Measurements from ENCODE around the gene GRAMD4. TPM values are rescaled to one million over a fixed set of nuclear protein-coding genes. Genes with fewer than 3 reads are reported as not detected.

The GRAMD4 gene
- total and polyA plus RNA-seq, 10 of the 15 experiments (the other 5 are each of a cell fraction or from before 2014, with no cell fraction given): 0.21 to 45.5 (median 10.6) TPM

GRCh38 chr22:46633334-46633890, 13.2 kb downstream of the GRAMD4 start:
- no peaks in the 10 kb centered on the region for H3K79me2 ChIP-seq (ENCODE audit: control insufficient read depth, insufficient read depth, low read length)
- WGBS (ENCODE audit: insufficient coverage, insufficient replicate concordance, low lambda C conversion rate, missing lambda C conversion rate): 42% methylated on average over 10 of the region's 10 CpGs
- H3K4me2 ChIP-seq (ENCODE audit: control insufficient read depth, insufficient read depth): no peak overlapping the region
- H3K4me1 ChIP-seq (ENCODE audit: control insufficient read depth, insufficient read depth, low read length): no peaks in the 10 kb centered on the region
- H4K20me1 ChIP-seq (ENCODE audit: control insufficient read depth, insufficient read depth): no peaks in the 10 kb centered on the region
- H3K9me3 ChIP-seq (replicated peaks; ENCODE audit: control insufficient read depth, insufficient read depth, low read length): no peaks in the 10 kb centered on the region
- ChIA-PET POLR2A (no interaction called here), RAD21 (ENCODE audit: unreplicated experiment) (no interaction called here), CTCF (no interaction called here), SMC1A (ENCODE audit: uncharacterized antibody, unreplicated experiment) (interaction anchor here (0.9 kb wide), 1 partner anchor 69 kb away, joined by 5 read pairs; no protein-coding TSS in a partner anchor)
- DNase-seq (ENCODE audit: low read depth, low spot score) (no peak), ATAC-seq (no peak), FAIRE-seq (no peak)
- H3K4me3 ChIP-seq: no peak overlapping the region
- intact Hi-C loops (cut with micrococcal nuclease; ENCODE audit: unreplicated experiment): no loop called here
- H3K27me3 ChIP-seq (replicated peaks in 1 of 2; ENCODE audit: control insufficient read depth in 2 of 2, insufficient read depth in 2 of 2, low read length in 1 of 2): no peaks in the 10 kb centered on the region
- H3K36me3 ChIP-seq (ENCODE audit: control insufficient read depth in 2 of 2, insufficient read depth in 2 of 2, low read length in 1 of 2): peaks cover 0 to 4% of the 10 kb centered on the region in 2 experiments; a peak in 2 of 4 replicates
- no peak overlapping the region for H3K9ac ChIP-seq (ENCODE audit: control insufficient read depth, insufficient read depth, low read length)
- BruUV-seq (replicated peaks): no TSS peak
- no peak overlapping the region for H3K27ac ChIP-seq (ENCODE audit: control insufficient read depth, insufficient read depth)
- no peak overlapping the region for H2AFZ ChIP-seq (ENCODE audit: control insufficient read depth, low read depth, low read length)
- in situ Hi-C loops (cut with MboI): no loop called here
- TF ChIP-seq RFX5 (IDR thresholded peaks at IDR 0.05; ENCODE audit: low read depth, low read length) (no peak), CREB1 (IDR thresholded peaks at IDR 0.05; ENCODE audit: low read depth) (no peak), NFIC (IDR thresholded peaks at IDR 0.05; ENCODE audit: low read depth, low read length) (no peak), NR2C1 (IDR thresholded peaks at IDR 0.05) (no peak), RELA (IDR thresholded peaks at IDR 0.05; ENCODE audit: borderline replicate concordance, partially characterized antibody) (no peak), ATF3 (IDR thresholded peaks at IDR 0.05; ENCODE audit: borderline replicate concordance, extremely low read depth, low read depth, low read length) (no peak), EP300 (IDR thresholded peaks at IDR 0.05; ENCODE audit: borderline replicate concordance in 1 of 2, control insufficient read depth in 1 of 2, low read depth in 2 of 2, low read length in 2 of 2) (no peak), TBL1XR1 (IDR thresholded peaks at IDR 0.05; ENCODE audit: low read depth, low read length) (no peak), CHD2 (IDR thresholded peaks at IDR 0.05; ENCODE audit: borderline replicate concordance, low read depth, low read length) (no peak), CEBPZ (IDR thresholded peaks at IDR 0.05; ENCODE audit: low read depth, low read length) (no peak), MEF2B (IDR thresholded peaks at IDR 0.05; ENCODE audit: partially characterized antibody, poor library complexity, severe bottlenecking) (no peak), PBX3 (IDR thresholded peaks at IDR 0.05; ENCODE audit: insufficient replicate concordance, low read depth, low read length) (no peak), TARDBP (IDR thresholded peaks at IDR 0.05; ENCODE audit: borderline replicate concordance) (no peak), NBN (IDR thresholded peaks at IDR 0.05) (no peak), SIX5 (IDR thresholded peaks at IDR 0.05; ENCODE audit: low read depth, low read length, severe bottlenecking) (no peak)
